DND-41 (cell line): Measurements from ENCODE around the gene CD177.

Experiments used
- EZH2 ChIP-seq: IDR thresholded peaks from 3 replicates; pipeline ENCODE4 v1.6.1; 2012; ENCODE audit warnings: borderline replicate concordance, low read depth, mild to moderate bottlenecking, moderate library complexity, low read length, inconsistent platforms; ENCODE audit not compliant: severe bottlenecking
- TF ChIP-seq, protein P1 (sequence below): IDR thresholded peaks from 2 replicates; pipeline ENCODE4 v1.5.1; 2012; ENCODE audit warnings: borderline replicate concordance, low read length, moderate library complexity, mild to moderate bottlenecking; ENCODE audit not compliant: poor library complexity, severe bottlenecking; ENCODE audit errors: extremely low read depth

DNA sequence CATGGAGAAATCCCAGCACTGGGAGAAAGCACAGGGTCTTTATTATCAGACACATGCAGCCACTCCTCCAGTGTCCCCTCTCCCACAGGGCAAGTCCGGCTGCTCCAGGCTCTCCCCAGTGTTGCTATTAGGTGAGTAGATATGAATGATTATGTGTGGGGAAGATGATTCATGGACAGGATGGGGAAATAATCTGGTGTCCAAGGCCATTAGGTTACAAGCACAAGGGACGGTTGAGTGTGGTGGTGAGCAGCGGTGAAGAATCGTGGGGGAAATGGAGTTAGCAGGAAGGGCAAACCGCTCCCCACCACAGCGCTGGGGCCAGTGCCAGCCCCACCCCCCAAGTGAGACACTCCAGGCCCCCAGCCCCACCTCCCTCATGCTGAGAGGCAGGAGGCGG lies 19.0 kb downstream of the CD177 start:
- TF ChIP-seq, protein P1, sequence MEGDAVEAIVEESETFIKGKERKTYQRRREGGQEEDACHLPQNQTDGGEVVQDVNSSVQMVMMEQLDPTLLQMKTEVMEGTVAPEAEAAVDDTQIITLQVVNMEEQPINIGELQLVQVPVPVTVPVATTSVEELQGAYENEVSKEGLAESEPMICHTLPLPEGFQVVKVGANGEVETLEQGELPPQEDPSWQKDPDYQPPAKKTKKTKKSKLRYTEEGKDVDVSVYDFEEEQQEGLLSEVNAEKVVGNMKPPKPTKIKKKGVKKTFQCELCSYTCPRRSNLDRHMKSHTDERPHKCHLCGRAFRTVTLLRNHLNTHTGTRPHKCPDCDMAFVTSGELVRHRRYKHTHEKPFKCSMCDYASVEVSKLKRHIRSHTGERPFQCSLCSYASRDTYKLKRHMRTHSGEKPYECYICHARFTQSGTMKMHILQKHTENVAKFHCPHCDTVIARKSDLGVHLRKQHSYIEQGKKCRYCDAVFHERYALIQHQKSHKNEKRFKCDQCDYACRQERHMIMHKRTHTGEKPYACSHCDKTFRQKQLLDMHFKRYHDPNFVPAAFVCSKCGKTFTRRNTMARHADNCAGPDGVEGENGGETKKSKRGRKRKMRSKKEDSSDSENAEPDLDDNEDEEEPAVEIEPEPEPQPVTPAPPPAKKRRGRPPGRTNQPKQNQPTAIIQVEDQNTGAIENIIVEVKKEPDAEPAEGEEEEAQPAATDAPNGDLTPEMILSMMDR = no peak
- TF ChIP-seq EZH2 = no peak
